ENCODE data around the gene SPAG17.

The SPAG17 gene

DNA sequence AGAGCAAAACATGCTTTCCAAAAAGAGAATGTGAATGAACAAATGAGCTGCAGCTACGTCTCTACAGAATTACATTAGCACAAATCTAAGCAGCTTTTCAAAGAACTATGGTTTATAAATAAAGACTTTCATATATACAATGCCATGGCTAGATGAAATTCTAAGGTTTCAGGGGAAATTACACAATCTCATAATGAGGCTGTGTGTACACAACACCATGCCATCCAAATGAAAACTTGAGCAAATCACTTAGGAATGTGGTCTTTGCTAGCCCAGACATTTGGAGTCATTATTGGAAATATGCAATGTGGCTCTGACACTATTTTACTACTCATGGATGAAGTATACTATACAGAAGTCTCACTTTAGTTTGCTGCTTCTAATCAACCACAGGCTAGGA, 37.5 kb downstream of the SPAG17 start:
- DNase-seq (ENCODE audit: extremely low spot score): no peak
- CTCF ChIA-PET: no interaction called here
- POLR2A ChIA-PET: no interaction called here
- TF ChIP-seq BHLHE40 (IDR thresholded peaks at IDR 0.05; ENCODE audit: borderline replicate concordance): no peak
- TF ChIP-seq, protein P1, sequence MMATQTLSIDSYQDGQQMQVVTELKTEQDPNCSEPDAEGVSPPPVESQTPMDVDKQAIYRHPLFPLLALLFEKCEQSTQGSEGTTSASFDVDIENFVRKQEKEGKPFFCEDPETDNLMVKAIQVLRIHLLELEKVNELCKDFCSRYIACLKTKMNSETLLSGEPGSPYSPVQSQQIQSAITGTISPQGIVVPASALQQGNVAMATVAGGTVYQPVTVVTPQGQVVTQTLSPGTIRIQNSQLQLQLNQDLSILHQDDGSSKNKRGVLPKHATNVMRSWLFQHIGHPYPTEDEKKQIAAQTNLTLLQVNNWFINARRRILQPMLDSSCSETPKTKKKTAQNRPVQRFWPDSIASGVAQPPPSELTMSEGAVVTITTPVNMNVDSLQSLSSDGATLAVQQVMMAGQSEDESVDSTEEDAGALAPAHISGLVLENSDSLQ (IDR thresholded peaks at IDR 0.05): no peak
- no peak for TF ChIP-seq ZNF384 (IDR thresholded peaks at IDR 0.05)
- TF ChIP-seq FOXM1 (IDR thresholded peaks at IDR 0.05; ENCODE audit: borderline replicate concordance): no peak
- TF ChIP-seq CTBP1 (IDR thresholded peaks at IDR 0.05; ENCODE audit: borderline replicate concordance): no peak
- no peak for TF ChIP-seq FOXK2 (IDR thresholded peaks at IDR 0.05)
- no peak for TF ChIP-seq ARNT (IDR thresholded peaks at IDR 0.05)
- TF ChIP-seq ELF4 (IDR thresholded peaks at IDR 0.05): no peak
- no peak for TF ChIP-seq SUZ12 (IDR thresholded peaks at IDR 0.05)
- TF ChIP-seq HDGF (IDR thresholded peaks at IDR 0.05; ENCODE audit: borderline replicate concordance): no peak
- TF ChIP-seq FOXA1 (IDR thresholded peaks at IDR 0.05): no peak
- no peak for TF ChIP-seq NFRKB (IDR thresholded peaks at IDR 0.05)
- TF ChIP-seq L3MBTL2 (conservative IDR thresholded peaks at IDR 0.05): no peak
- TF ChIP-seq SP1 (IDR thresholded peaks at IDR 0.05): no peak
- TF ChIP-seq LEF1 (IDR thresholded peaks at IDR 0.05; ENCODE audit: borderline replicate concordance): no peak
- TF ChIP-seq TARDBP (IDR thresholded peaks at IDR 0.05): no peak

DNA sequence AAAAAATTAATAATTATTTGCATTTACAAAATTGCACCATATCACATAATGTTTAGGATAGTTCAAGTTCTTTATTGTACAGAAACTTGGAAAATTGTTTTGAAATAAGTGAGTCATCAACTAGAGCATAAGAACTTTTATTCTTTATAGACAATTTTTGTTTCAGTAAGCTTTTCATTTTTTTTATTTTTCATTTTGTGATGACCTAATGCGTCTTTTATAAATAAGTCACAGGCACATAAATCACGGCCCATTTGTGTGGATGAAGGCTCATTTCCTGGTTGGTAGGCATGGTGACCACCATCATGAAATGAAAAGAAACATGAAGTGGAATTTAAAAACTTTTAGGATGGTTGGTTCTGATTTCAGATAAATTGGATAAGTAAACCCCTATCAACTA, 39.3 kb downstream of the SPAG17 start:
- ChIA-PET POLR2A (no interaction called here), CTCF (no interaction called here)
- TF ChIP-seq ZNF384 (IDR thresholded peaks at IDR 0.05) (no peak), TARDBP (IDR thresholded peaks at IDR 0.05) (no peak), HDGF (IDR thresholded peaks at IDR 0.05; ENCODE audit: borderline replicate concordance) (no peak), CTBP1 (IDR thresholded peaks at IDR 0.05; ENCODE audit: borderline replicate concordance) (no peak), L3MBTL2 (conservative IDR thresholded peaks at IDR 0.05) (no peak)
- DNase-seq (ENCODE audit: extremely low spot score): no peak

DNA sequence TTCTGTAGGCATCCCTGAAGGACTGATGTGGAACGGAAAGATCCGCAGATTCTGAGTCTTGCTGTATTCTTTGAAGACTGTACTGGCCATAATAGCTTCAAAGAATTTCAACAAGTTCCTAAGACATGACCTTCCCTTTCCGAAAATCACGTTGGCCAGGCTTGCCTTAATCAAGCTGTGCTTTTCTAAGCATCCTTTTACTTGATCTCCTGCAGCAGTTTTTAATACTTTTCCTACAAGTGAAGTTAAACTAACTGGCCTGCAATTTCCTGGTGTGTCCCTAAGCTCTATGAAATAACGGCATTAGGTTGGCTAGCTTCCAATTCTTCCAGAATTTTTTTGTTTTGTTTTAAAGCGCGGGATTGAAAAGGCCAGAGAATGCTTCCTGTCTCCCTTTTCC, 40.3 kb downstream of the SPAG17 start:
- POLR2A ChIA-PET: no interaction called here
- TF ChIP-seq CTBP1 (IDR thresholded peaks at IDR 0.05; ENCODE audit: borderline replicate concordance) (no peak), ARNT (IDR thresholded peaks at IDR 0.05) (no peak), HDGF (IDR thresholded peaks at IDR 0.05; ENCODE audit: borderline replicate concordance) (no peak), BHLHE40 (IDR thresholded peaks at IDR 0.05; ENCODE audit: borderline replicate concordance) (no peak), LEF1 (IDR thresholded peaks at IDR 0.05; ENCODE audit: borderline replicate concordance) (no peak), FOXA1 (IDR thresholded peaks at IDR 0.05) (no peak), SP1 (IDR thresholded peaks at IDR 0.05) (no peak), FOXK2 (IDR thresholded peaks at IDR 0.05) (no peak)

DNA sequence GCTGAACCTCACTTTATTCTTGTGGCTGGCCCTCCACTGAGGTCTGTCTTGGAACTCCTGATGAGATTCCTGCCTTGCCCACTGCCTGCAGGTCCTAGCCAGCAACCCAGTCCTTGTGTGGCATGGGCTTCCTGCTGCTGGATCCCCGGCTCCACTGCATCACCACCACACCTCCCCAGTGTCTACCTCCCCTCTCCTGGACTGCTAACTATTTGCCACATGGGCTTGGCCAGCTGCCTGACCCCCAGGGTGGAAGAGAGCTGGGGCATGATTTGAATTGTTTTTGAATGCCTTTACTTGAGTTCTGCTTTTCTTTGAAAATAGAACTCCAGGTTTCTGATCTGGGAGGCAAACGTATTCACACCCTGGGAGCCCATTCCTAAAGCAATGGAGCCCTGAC, 41.2 kb downstream of the SPAG17 start:
- CTCF ChIA-PET: no interaction called here
- no peak for DNase-seq (ENCODE audit: extremely low spot score)
- POLR2A ChIA-PET: no interaction called here
- TF ChIP-seq FOXK2 (IDR thresholded peaks at IDR 0.05) (no peak), L3MBTL2 (conservative IDR thresholded peaks at IDR 0.05) (no peak), FOXM1 (IDR thresholded peaks at IDR 0.05; ENCODE audit: borderline replicate concordance) (no peak), TARDBP (IDR thresholded peaks at IDR 0.05) (no peak), ARNT (IDR thresholded peaks at IDR 0.05) (no peak), HDGF (IDR thresholded peaks at IDR 0.05; ENCODE audit: borderline replicate concordance) (no peak), BHLHE40 (IDR thresholded peaks at IDR 0.05; ENCODE audit: borderline replicate concordance) (no peak), SP1 (IDR thresholded peaks at IDR 0.05) (no peak), ELF4 (IDR thresholded peaks at IDR 0.05) (no peak), CTBP1 (IDR thresholded peaks at IDR 0.05; ENCODE audit: borderline replicate concordance) (no peak), LEF1 (IDR thresholded peaks at IDR 0.05; ENCODE audit: borderline replicate concordance) (no peak), FOXA1 (IDR thresholded peaks at IDR 0.05) (no peak), ZNF384 (IDR thresholded peaks at IDR 0.05) (no peak), SUZ12 (IDR thresholded peaks at IDR 0.05) (no peak)
- TF ChIP-seq, protein P1 (IDR thresholded peaks at IDR 0.05): no peak

More for the DNA sequence above, 40.3 kb downstream of the SPAG17 start:
- CTCF ChIA-PET: no interaction called here
- DNase-seq (ENCODE audit: extremely low spot score): no peak

DNA sequence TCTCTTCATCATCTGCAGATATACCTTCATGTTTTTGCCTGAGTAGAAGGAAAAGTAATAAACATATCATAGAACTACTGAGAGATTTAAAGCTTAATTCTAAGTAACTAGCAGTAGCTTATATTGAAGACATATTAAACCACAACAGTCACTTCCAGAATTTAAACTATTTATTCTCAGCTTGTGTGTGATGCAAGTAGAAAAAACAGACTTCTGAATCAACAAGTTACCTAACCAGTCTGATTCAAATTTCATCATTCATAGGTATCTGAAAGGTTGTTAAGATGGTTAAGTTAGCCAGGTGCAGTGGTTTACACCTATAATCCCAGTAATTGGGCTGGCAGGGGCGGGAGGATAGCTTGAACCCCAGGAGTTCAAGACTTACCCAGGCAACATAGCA, 41.9 kb downstream of the SPAG17 start:
- CTCF ChIA-PET: no interaction called here
- no peak for DNase-seq (ENCODE audit: extremely low spot score)
- TF ChIP-seq FOXK2 (IDR thresholded peaks at IDR 0.05): no peak
- TF ChIP-seq, protein P1 (IDR thresholded peaks at IDR 0.05): no peak
- TF ChIP-seq ARNT (IDR thresholded peaks at IDR 0.05): no peak
- no peak for TF ChIP-seq CTBP1 (IDR thresholded peaks at IDR 0.05; ENCODE audit: borderline replicate concordance)
- TF ChIP-seq SP1 (IDR thresholded peaks at IDR 0.05): no peak
- no peak for TF ChIP-seq HDGF (IDR thresholded peaks at IDR 0.05; ENCODE audit: borderline replicate concordance)
- TF ChIP-seq TARDBP (IDR thresholded peaks at IDR 0.05): no peak
- no peak for TF ChIP-seq SUZ12 (IDR thresholded peaks at IDR 0.05)
- no peak for TF ChIP-seq ZNF384 (IDR thresholded peaks at IDR 0.05)
- no peak for TF ChIP-seq LEF1 (IDR thresholded peaks at IDR 0.05; ENCODE audit: borderline replicate concordance)
- no peak for TF ChIP-seq NFRKB (IDR thresholded peaks at IDR 0.05)
- no peak for TF ChIP-seq ELF4 (IDR thresholded peaks at IDR 0.05)
- no peak for TF ChIP-seq FOXA1 (IDR thresholded peaks at IDR 0.05)
- POLR2A ChIA-PET: no interaction called here

DNA sequence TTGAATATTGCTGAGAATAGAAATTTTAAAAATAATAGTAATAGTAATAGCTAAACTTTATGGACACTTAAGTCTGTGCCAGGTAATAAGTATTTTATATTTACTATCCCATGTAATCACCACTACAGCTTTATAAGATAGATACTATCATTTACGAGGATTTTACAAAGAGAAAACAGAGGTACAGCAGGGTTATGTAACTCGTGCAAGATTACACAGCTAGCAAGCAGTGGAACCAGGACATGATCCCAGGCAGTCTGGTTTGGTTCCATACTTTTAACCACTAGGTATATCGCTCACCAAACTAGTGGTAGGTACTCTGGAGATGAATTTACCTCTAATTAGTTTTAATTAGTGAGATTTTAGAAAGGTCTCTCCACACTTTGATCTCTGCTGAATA, 42.5 kb downstream of the SPAG17 start:
- TF ChIP-seq, protein P1 (IDR thresholded peaks at IDR 0.05): no peak
- no peak for TF ChIP-seq NFRKB (IDR thresholded peaks at IDR 0.05)
- TF ChIP-seq CTBP1 (IDR thresholded peaks at IDR 0.05; ENCODE audit: borderline replicate concordance): no peak
- TF ChIP-seq ZNF384 (IDR thresholded peaks at IDR 0.05): no peak
- no peak for TF ChIP-seq ARNT (IDR thresholded peaks at IDR 0.05)
- no peak for TF ChIP-seq FOXK2 (IDR thresholded peaks at IDR 0.05)
- no peak for TF ChIP-seq SP1 (IDR thresholded peaks at IDR 0.05)
- TF ChIP-seq TARDBP (IDR thresholded peaks at IDR 0.05): no peak
- no peak for TF ChIP-seq FOXA1 (IDR thresholded peaks at IDR 0.05)
- TF ChIP-seq L3MBTL2 (conservative IDR thresholded peaks at IDR 0.05): no peak
- no peak for DNase-seq (ENCODE audit: extremely low spot score)
- ChIA-PET CTCF (no interaction called here), POLR2A (no interaction called here)
